Effector memory CD8-positive, alpha-beta T cell (primary cell): ENCODE results near the gene SGMS1.
A peak's percentile ranks its signal among the peaks of the same experiment; 100 is the strongest.
"Not testable (repeated sequence)": the region's sequence is repeated elsewhere in the genome, so short reads cannot be mapped to it uniquely, and the experiment has no call there.

Source experiments
- ATAC-seq: fragments of 150-1000 bp; cut with Tn5 transposase; replicated peaks from 2 replicates; pipeline ENCODE4 v1.10.0; 2021; ENCODE audit warnings: mild to moderate bottlenecking, moderate library complexity
- DNase-seq, 3 experiments: peaks; one replicate each; pipeline ENCODE4 v3.0.0; 2021
- H3K27ac Mint-ChIP-seq, 2 donors: one replicate each; pipeline ENCODE4 v1.8.0; 2022; ENCODE audit warnings: mild to moderate bottlenecking in 2 of 2, mixed read lengths in 2 of 2, moderate library complexity in 2 of 2
- H3K27me3 Mint-ChIP-seq, 2 donors: one replicate each; pipeline ENCODE4 v1.8.0; 2022; ENCODE audit warnings: mixed read lengths in 2 of 2
- H3K36me3 Mint-ChIP-seq: one replicate; pipeline ENCODE4 v1.8.0; 2022; ENCODE audit warnings: mild to moderate bottlenecking, moderate library complexity, mixed read lengths; ENCODE audit not compliant: insufficient read depth
- H3K4me1 Mint-ChIP-seq, 2 donors: one replicate each; pipeline ENCODE4 v1.8.0; 2022; ENCODE audit warnings: low read depth in 2 of 2, mixed read lengths in 2 of 2
- H3K4me3 Mint-ChIP-seq, 2 donors: one replicate each; pipeline ENCODE4 v1.8.0; 2022; ENCODE audit warnings: mild to moderate bottlenecking in 2 of 2, mixed read lengths in 2 of 2, moderate library complexity in 2 of 2
- H3K9me3 Mint-ChIP-seq, 2 donors: one replicate each; pipeline ENCODE4 v1.8.0; 2022; ENCODE audit warnings: mixed read lengths in 2 of 2

The SGMS1 gene

GRCh38 chr10:50501478-50501877 lies 122.3 kb downstream of the SGMS1 start:
- peaks cover 18 to 34% of the 10 kb centered on the region in 2 donors for H3K4me1 Mint-ChIP-seq
- no peaks in the 10 kb centered on the region for H3K36me3 Mint-ChIP-seq
- no peak for ATAC-seq

GRCh38 chr10:50498465-50498864 lies 125.3 kb downstream of the SGMS1 start:
- H3K9me3 Mint-ChIP-seq, result no peaks in the 10 kb centered on the region
- no peaks in the 10 kb centered on the region for H3K27me3 Mint-ChIP-seq
- DNase-seq (no peak), ATAC-seq (no peak)
- H3K27ac Mint-ChIP-seq, result no peak overlapping the region
- no peaks in the 10 kb centered on the region for H3K36me3 Mint-ChIP-seq
- H3K4me1 Mint-ChIP-seq, result peaks cover 19 to 22% of the 10 kb centered on the region in 2 donors
- no peak overlapping the region for H3K4me3 Mint-ChIP-seq

More at GRCh38 chr10:50501478-50501877, 122.3 kb downstream of the SGMS1 start:
- DNase-seq, result no peak
- Mint-ChIP-seq H3K4me3 (no peak overlapping the region), H3K9me3 (no peaks in the 10 kb centered on the region), H3K27ac (peak overlapping the region in 1 of 2 donors; percentile 20), H3K27me3 (no peaks in the 10 kb centered on the region)

- Mint-ChIP-seq H3K4me3 (no peak overlapping the region), H3K36me3 (no peaks in the 10 kb centered on the region), H3K4me1 (peaks cover 16 to 25% of the 10 kb centered on the region in 2 donors), H3K27ac (no peak overlapping the region), H3K27me3 (no peaks in the 10 kb centered on the region), H3K9me3 (no peaks in the 10 kb centered on the region)
- ATAC-seq (no peak), DNase-seq (no peak)
Measured at GRCh38 chr10:50497758-50498157, 126.0 kb downstream of the SGMS1 start.

GRCh38 chr10:50496228-50496627 lies 127.5 kb downstream of the SGMS1 start:
- no peak overlapping the region for H3K4me3 Mint-ChIP-seq
- no peak for ATAC-seq
- H3K9me3 Mint-ChIP-seq, result no peaks in the 10 kb centered on the region
- DNase-seq, result no peak
- H3K27ac Mint-ChIP-seq, result no peak overlapping the region
- no peaks in the 10 kb centered on the region for H3K36me3 Mint-ChIP-seq
- H3K27me3 Mint-ChIP-seq, result no peaks in the 10 kb centered on the region
- H3K4me1 Mint-ChIP-seq, result peaks cover 13 to 25% of the 10 kb centered on the region in 2 donors

GRCh38 chr10:50490241-50490640 lies 133.5 kb downstream of the SGMS1 start:
- no peaks in the 10 kb centered on the region for H3K9me3 Mint-ChIP-seq
- peaks cover 7 to 26% of the 10 kb centered on the region in 2 donors for H3K4me1 Mint-ChIP-seq
- no peaks in the 10 kb centered on the region for H3K27me3 Mint-ChIP-seq
- H3K4me3 Mint-ChIP-seq, result no peak overlapping the region
- ATAC-seq, result no peak
- no peak for DNase-seq
- H3K36me3 Mint-ChIP-seq, result peaks cover 2% of the 10 kb centered on the region
- H3K27ac Mint-ChIP-seq, result no peak overlapping the region

- ATAC-seq, result not testable (repeated sequence)
Measured at GRCh38 chr10:50484550-50484949, 139.2 kb downstream of the SGMS1 start.

GRCh38 chr10:50480054-50481007 lies 143.4 kb downstream of the SGMS1 start:
- DNase-seq (no peak), ATAC-seq (no peak)
- no peaks in the 10 kb centered on the region for H3K27me3 Mint-ChIP-seq
- peaks cover 7 to 16% of the 10 kb centered on the region in 2 donors for H3K4me1 Mint-ChIP-seq
- peaks cover 3% of the 10 kb centered on the region for H3K36me3 Mint-ChIP-seq
- H3K4me3 Mint-ChIP-seq, result no peak overlapping the region
- H3K9me3 Mint-ChIP-seq, result peaks cover 3 to 8% of the 10 kb centered on the region in 2 donors
- no peak overlapping the region for H3K27ac Mint-ChIP-seq

More at GRCh38 chr10:50484550-50484949, 139.2 kb downstream of the SGMS1 start:
- not testable (repeated sequence) for H3K36me3 Mint-ChIP-seq, DNase-seq, H3K9me3 Mint-ChIP-seq, H3K27me3 Mint-ChIP-seq, H3K27ac Mint-ChIP-seq, H3K4me3 Mint-ChIP-seq
- H3K4me1 Mint-ChIP-seq, result peaks cover 11 to 21% of the 10 kb centered on the region in 2 donors

- DNase-seq (no peak), ATAC-seq (no peak)
- Mint-ChIP-seq H3K4me3 (no peak overlapping the region), H3K9me3 (no peaks in the 10 kb centered on the region), H3K4me1 (peaks cover 10 to 14% of the 10 kb centered on the region in 2 donors), H3K27me3 (no peaks in the 10 kb centered on the region), H3K27ac (no peak overlapping the region), H3K36me3 (peaks cover 3% of the 10 kb centered on the region)
Measured at GRCh38 chr10:50477287-50478203, 146.2 kb downstream of the SGMS1 start.

- Mint-ChIP-seq H3K36me3 (peaks cover 7% of the 10 kb centered on the region), H3K4me1 (peaks cover 24 to 36% of the 10 kb centered on the region in 2 donors), H3K9me3 (no peaks in the 10 kb centered on the region), H3K27ac (no peak overlapping the region), H3K27me3 (no peaks in the 10 kb centered on the region), H3K4me3 (no peak overlapping the region)
- DNase-seq (no peak), ATAC-seq (no peak)
Measured at GRCh38 chr10:50473756-50474155, 150.0 kb downstream of the SGMS1 start.

- no peak for ATAC-seq
- no peaks in the 10 kb centered on the region for H3K27me3 Mint-ChIP-seq
- H3K27ac Mint-ChIP-seq, result no peak overlapping the region
- H3K4me3 Mint-ChIP-seq, result no peak overlapping the region
- peaks cover 7% of the 10 kb centered on the region for H3K36me3 Mint-ChIP-seq
- no peak for DNase-seq
- H3K9me3 Mint-ChIP-seq, result no peaks in the 10 kb centered on the region
- peaks cover 26 to 40% of the 10 kb centered on the region in 2 donors for H3K4me1 Mint-ChIP-seq
Measured at GRCh38 chr10:50472914-50473313, 150.8 kb downstream of the SGMS1 start.

GRCh38 chr10:50471583-50471975 lies 152.2 kb downstream of the SGMS1 start:
- DNase-seq, result no peak
- Mint-ChIP-seq H3K27me3 (no peaks in the 10 kb centered on the region), H3K27ac (peak overlapping the region in 1 of 2 donors; percentile 70), H3K9me3 (no peaks in the 10 kb centered on the region), H3K4me3 (no peak overlapping the region), H3K36me3 (peaks cover 5% of the 10 kb centered on the region), H3K4me1 (peaks cover 28 to 50% of the 10 kb centered on the region in 2 donors)
- no peak for ATAC-seq

- DNase-seq (no peak), ATAC-seq (no peak)
- Mint-ChIP-seq H3K4me3 (peak overlapping the region; percentile 20 to 46), H3K4me1 (peaks cover 28 to 50% of the 10 kb centered on the region in 2 donors), H3K27ac (peak overlapping the region; percentile 77 to 81), H3K9me3 (no peaks in the 10 kb centered on the region), H3K27me3 (no peaks in the 10 kb centered on the region), H3K36me3 (peaks cover 4% of the 10 kb centered on the region)
Measured at GRCh38 chr10:50470798-50471582, 152.8 kb downstream of the SGMS1 start.

- Mint-ChIP-seq H3K4me1 (peaks cover 28 to 50% of the 10 kb centered on the region in 2 donors), H3K27ac (peak overlapping the region; percentile 77 to 81)
- peak; percentile 51 for ATAC-seq
Measured at GRCh38 chr10:50470345-50470744, 153.4 kb downstream of the SGMS1 start.

More at GRCh38 chr10:50470345-50470744, 153.4 kb downstream of the SGMS1 start:
- Mint-ChIP-seq H3K27me3 (no peaks in the 10 kb centered on the region), H3K36me3 (peaks cover 4% of the 10 kb centered on the region), H3K9me3 (no peaks in the 10 kb centered on the region), H3K4me3 (peak overlapping the region; percentile 20 to 46)
- no peak for DNase-seq
